HepG2 (cell line): Measurements from ENCODE around the gene RITA1. TPM values are rescaled to one million over a fixed set of nuclear protein-coding genes. Genes with fewer than 3 reads are reported as not detected.

ENCODE experiments used
- ATAC-seq: fragments of 200-7000 bp; cut with Tn5 transposase; 3 replicates; pipeline ENCODE4 v1.9.1; 2020; ENCODE audit warnings: mild to moderate bottlenecking, moderate library complexity
- BruUV-seq: library from RNA; stranded (reverse); fragments of 400-500 nt; replicated peaks from 2 replicates; lab custom pipeline; 2021; lab: Mats Ljungman, UMichigan
- CTCF ChIA-PET: fragments of 300-600 bp; formaldehyde crosslinking; extraction: SDS; loops from one replicate; lab custom pipeline; 2021; ENCODE audit warnings: low total read pairs, inconsistent platforms, low intra/inter-chr PET ratio; lab: Yijun Ruan, JAX
- POLR2A ChIA-PET: fragments of 350-600 bp; sonication (Branson Sonifier 250); formaldehyde crosslinking; loops from one replicate; lab custom pipeline; 2020; ENCODE audit warnings: antibody characterized with exemption, inconsistent platforms; lab: Yijun Ruan, JAX
- DNase-seq: peaks from one replicate; pipeline ENCODE4 v3.0.0-alpha.2; 2015; ENCODE audit warnings: low spot score
- FAIRE-seq: peaks from 3 replicates; lab custom pipeline; 2011; peaks lifted over from hg19 to GRCh38; lab: Jason Lieb, UNC
- H2AFZ ChIP-seq: one replicate; pipeline ENCODE4 v1.6.1; 2011; ENCODE audit warnings: low read length, inconsistent platforms
- H3K27ac ChIP-seq: fragments of 300-600 bp; 3 replicates; pipeline ENCODE4 v1.8.0; 2011; ENCODE audit warnings: mixed run types, mild to moderate bottlenecking, mixed read lengths, low read length, inconsistent platforms; ENCODE audit not compliant: insufficient read depth; ENCODE audit errors: extremely low read length
- H3K27me3 ChIP-seq, 2 experiments: fragments of 200-600 bp in 1 of 2; 2 replicates in 1 of 2; 3 replicates in 1 of 2; pipeline versions ENCODE4 v1.6.0 to v1.8.0; 2011; ENCODE audit warnings: low read length in 2 of 2, mild to moderate bottlenecking in 2 of 2, moderate library complexity in 2 of 2, inconsistent platforms in 1 of 2; ENCODE audit not compliant: insufficient read depth in 2 of 2, control insufficient read depth in 1 of 2
- H3K36me3 ChIP-seq, 2 experiments: fragments of 200-600 bp in 1 of 2; replicated peaks in 1 of 2; 2 replicates in 1 of 2; 3 replicates in 1 of 2; pipeline versions ENCODE4 v1.5.1 to v1.8.0; 2011; ENCODE audit warnings: low read length in 2 of 2, inconsistent platforms in 1 of 2; ENCODE audit not compliant: insufficient read depth in 2 of 2, control insufficient read depth in 1 of 2
- H3K4me1 ChIP-seq: 2 replicates; pipeline ENCODE4 v1.5.1; 2012; ENCODE audit warnings: low read length, inconsistent platforms; ENCODE audit not compliant: insufficient read depth
- H3K4me2 ChIP-seq: 2 replicates; pipeline ENCODE4 v1.6.0; 2011; ENCODE audit warnings: low read depth, low read length, inconsistent platforms
- H3K4me3 ChIP-seq, 3 experiments: fragments of 200-600 bp in 1 of 3; sonication (generic), shearing (Covaris generic) in 1 of 3; replicated peaks in 1 of 3; 2 replicates each; pipeline ENCODE4 v1.5.1; 2011 to 2016; ENCODE audit warnings: low read length in 3 of 3, inconsistent platforms in 2 of 3, low read depth in 2 of 3, mild to moderate bottlenecking in 2 of 3, control low read depth in 1 of 3, mixed read lengths in 1 of 3; ENCODE audit not compliant: insufficient read depth in 1 of 3
- H3K79me2 ChIP-seq: one replicate; pipeline ENCODE4 v1.6.1; 2011; ENCODE audit warnings: low read length, inconsistent platforms; ENCODE audit not compliant: insufficient read depth
- H3K9ac ChIP-seq: 2 replicates; pipeline ENCODE4 v1.6.0; 2011; ENCODE audit warnings: mild to moderate bottlenecking, low read depth, low read length, inconsistent platforms; ENCODE audit not compliant: insufficient read depth
- H3K9me3 ChIP-seq: 2 replicates; pipeline ENCODE4 v1.5.1; 2012; ENCODE audit warnings: mild to moderate bottlenecking, low read length
- H4K20me1 ChIP-seq: 2 replicates; pipeline ENCODE4 v1.6.0; 2011; ENCODE audit warnings: inconsistent platforms, mild to moderate bottlenecking, low read length, moderate library complexity; ENCODE audit not compliant: insufficient read depth
- ATAD3A ChIP-seq: sonication (generic); formaldehyde crosslinking; IDR thresholded peaks from 2 replicates; pipeline ENCODE4 v1.4.0; 2020; ENCODE audit warnings: missing genetic modification reagents
- FOXA1 ChIP-seq, 2 experiments: fragments of 450-650 bp in 1 of 2; sonication (generic) in 1 of 2; formaldehyde crosslinking in 1 of 2; IDR thresholded peaks; 2 replicates each; pipeline versions ENCODE4 v1.4.0 to v1.6.1; 2016 to 2020; ENCODE audit warnings: missing genetic modification reagents in 1 of 2
- HMGXB3 ChIP-seq: sonication (generic); formaldehyde crosslinking; IDR thresholded peaks from 2 replicates; pipeline ENCODE4 v1.4.0; 2020; ENCODE audit warnings: missing genetic modification reagents, borderline replicate concordance
- PPARG ChIP-seq: conservative IDR thresholded peaks from 2 replicates; pipeline ENCODE4 v1.6.1; 2016; ENCODE audit warnings: missing biosample characterization, missing genetic modification reagents
- REL ChIP-seq: sonication (generic); formaldehyde crosslinking; conservative IDR thresholded peaks from 2 replicates; pipeline ENCODE4 v1.8.0; 2022; ENCODE audit warnings: mild to moderate bottlenecking, missing genetic modification reagents, moderate library complexity
- SIN3A ChIP-seq: IDR thresholded peaks from 2 replicates; pipeline ENCODE4 v1.6.1; 2011; ENCODE audit warnings: low read depth, mild to moderate bottlenecking, control low read depth, low read length, borderline replicate concordance
- SKI ChIP-seq: fragments of 450-650 bp; IDR thresholded peaks from one replicate; pipeline ENCODE4 v1.6.1; 2018; ENCODE audit warnings: mild to moderate bottlenecking; ENCODE audit not compliant: partially characterized antibody
- ZMYM2 ChIP-seq: sonication (generic); formaldehyde crosslinking; IDR thresholded peaks from 2 replicates; pipeline ENCODE4 v1.8.0; 2022; ENCODE audit warnings: mild to moderate bottlenecking, missing genetic modification reagents
- ZNF138 ChIP-seq: sonication (generic); formaldehyde crosslinking; IDR thresholded peaks from 2 replicates; pipeline ENCODE4 v1.5.0; 2020; ENCODE audit warnings: mild to moderate bottlenecking, low read depth, missing genetic modification reagents
- ZNF3 ChIP-seq: IDR thresholded peaks from 2 replicates; pipeline ENCODE4 v1.7.0; 2017; ENCODE audit warnings: inconsistent platforms
- ZNF441 ChIP-seq: sonication (generic); formaldehyde crosslinking; IDR thresholded peaks from 2 replicates; pipeline ENCODE4 v1.7.0; 2021; ENCODE audit warnings: missing genetic modification reagents, borderline replicate concordance
- ZNF770 ChIP-seq: sonication (generic); formaldehyde crosslinking; IDR thresholded peaks from 2 replicates; pipeline ENCODE4 v1.5.0; 2020; ENCODE audit warnings: mild to moderate bottlenecking, missing genetic modification reagents
- WGBS: methylation state at CpG from one replicate; pipeline ENCODE4 v1.1.6; 2017; ENCODE audit warnings: low lambda C conversion rate; 5-methylcytosine and 5-hydroxymethylcytosine counted together
- in situ Hi-C: cut with HindIII; loops from 2 replicates; pipeline ENCODE4 v1.10.0; 2017; ENCODE audit warnings: low pct_unique_long_range_greater_than_20kb; ENCODE audit not compliant: extremely low pct_ligation_motif_present
- intact Hi-C: fragments of 100-400 bp; cut with micrococcal nuclease; formaldehyde crosslinking; loops from one replicate; pipeline ENCODE4 v1.10.0; 2022; ENCODE audit not compliant: unreplicated experiment
- polyA plus RNA-seq, 8 experiments: library from polyadenylated mRNA; depleted of rRNA in 3 of 8; stranded (reverse) in 7 of 8; unstranded in 1 of 8; fragments of >200 nt; fragmentation: Illumina TruSeq in 4 of 8; extraction: Trizol in 4 of 8; gene quantifications; 2 replicates each; pipeline versions ENCODE4 v1.2.1 to v1.2.3, GENCODE V29; 2011 to 2016; ENCODE audit warnings: low read depth in 4 of 8, missing spikeins in 1 of 8, mixed read lengths in 1 of 8; ENCODE audit not compliant: insufficient read depth in 1 of 8
- total RNA-seq, 5 experiments: library from RNA; depleted of rRNA; stranded (reverse); fragments of >200 nt; fragmentation: Illumina TruSeq; extraction: Trizol; gene quantifications; 2 replicates each; pipeline ENCODE4 v1.2.3, GENCODE V29; 2016; ENCODE audit warnings: low read depth in 1 of 5

The RITA1 gene
- total and polyA plus RNA-seq, 2 of the 13 experiments (the other 11 are each of a cell fraction or from before 2014, with no cell fraction given) = 12.4 to 28.9 TPM

GRCh38 chr12:113184098-113184899 lies 1.2 kb upstream of the RITA1 start:
- no peak overlapping the region for H2AFZ ChIP-seq
- WGBS = 28% methylated on average over 21 of the region's 26 CpGs
- ChIA-PET CTCF (no interaction called here), POLR2A (interaction anchor here (1.3 to 2.5 kb wide), 6 partner anchors 9 to 39 kb away, joined by 3 to 14 read pairs (median 11); partner anchors contain the start of gene TPCN1)
- ATAC-seq = peak; percentile 39
- peaks cover 34% of the 10 kb centered on the region for H3K4me1 ChIP-seq
- H3K27me3 ChIP-seq = no peaks in the 10 kb centered on the region
- DNase-seq = no peak
- peaks cover 15 to 31% of the 10 kb centered on the region in 2 experiments; a peak in 4 of 5 replicates for H3K36me3 ChIP-seq
- in situ Hi-C loops = no loop called here
- H3K4me3 ChIP-seq = peak overlapping the region; percentile 70 to 96 (median 86)
- peak overlapping the region; percentile 93 for H3K27ac ChIP-seq
- peaks cover 50% of the 10 kb centered on the region for H3K79me2 ChIP-seq
- H3K9me3 ChIP-seq = no peaks in the 10 kb centered on the region
- H3K4me2 ChIP-seq = peak overlapping the region; percentile 80
- intact Hi-C loops = no loop called here
- no TSS peak for BruUV-seq
- H4K20me1 ChIP-seq = no peaks in the 10 kb centered on the region; the same call in 1 of the 2 replicates
- H3K9ac ChIP-seq = peak overlapping the region; percentile 98
- peak; percentile 21 for FAIRE-seq
- peak; percentile 75; the same call in 1 of the 2 replicates for TF ChIP-seq ZNF3
- no peak for TF ChIP-seq ATAD3A (CRISPR knock-in tag)
- 0 out of 2 replicates have a peak, but pooled peaks have one; percentile 6 for TF ChIP-seq REL (CRISPR knock-in tag)
- TF ChIP-seq HMGXB3 = no peak
- peak; percentile 39; the same call in 1 of the 2 replicates for TF ChIP-seq ZMYM2 (CRISPR knock-in tag)
- no peak for TF ChIP-seq ZNF441 (CRISPR knock-in tag)
- TF ChIP-seq SIN3A = 0 out of 2 replicates have a peak, but pooled peaks have one; percentile 33
- no peak for TF ChIP-seq PPARG
- no peak for TF ChIP-seq ZNF138 (CRISPR knock-in tag)
- no peak for TF ChIP-seq FOXA1 (IDR thresholded peaks at IDR 0.05)
- TF ChIP-seq FOXA1 (CRISPR knock-in tag; IDR thresholded peaks at IDR 0.05) = no peak
- TF ChIP-seq SKI = no peak
- TF ChIP-seq ZNF770 (CRISPR knock-in tag) = peak; percentile 96
- TF ChIP-seq, all 625 proteins: peak for 5
